GM13977 (cell line): ENCODE results near the gene IL22RA1.

Experiments used
- DNase-seq: peaks from one replicate; pipeline ENCODE4 v3.0.0; 2012; ENCODE audit warnings: low spot score
- in situ Hi-C: fragments of 300-500 bp; cut with MboI; formaldehyde crosslinking; loops from one replicate; pipeline ENCODE4 v1.12.0; 2022; ENCODE audit warnings: low sequenced_read_pairs, low pct_unique_long_range_greater_than_20kb, mixed read lengths, inconsistent platforms; ENCODE audit not compliant: unreplicated experiment
- TF ChIP-seq, protein P1 (sequence below): IDR thresholded peaks from 2 replicates; pipeline ENCODE4 v1.5.1; 2012; ENCODE audit warnings: mild to moderate bottlenecking, control low read depth; ENCODE audit not compliant: insufficient read depth; ENCODE audit errors: extremely low read depth, missing control alignments

The IL22RA1 gene

DNA sequence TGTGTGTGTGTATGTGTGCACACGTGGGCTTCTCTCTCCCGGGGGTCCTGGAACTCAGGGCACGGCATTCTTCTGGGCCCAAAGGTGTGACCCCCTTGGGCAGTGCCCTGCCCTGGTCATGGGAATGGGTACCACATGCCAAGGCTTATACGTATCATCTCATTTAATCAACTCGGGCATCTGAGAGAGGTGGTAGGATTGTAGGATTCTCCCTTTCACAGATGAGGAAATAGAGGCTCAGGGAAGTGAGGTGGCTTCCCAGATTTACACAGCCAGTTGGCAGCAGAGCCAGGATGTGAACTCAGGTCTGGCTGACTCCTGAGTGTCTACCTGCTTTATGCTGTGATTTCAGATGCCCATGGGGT is 46.2 kb downstream of the IL22RA1 start:
- no peak for DNase-seq
- in situ Hi-C loops, result no loop called here
- TF ChIP-seq, protein P1, sequence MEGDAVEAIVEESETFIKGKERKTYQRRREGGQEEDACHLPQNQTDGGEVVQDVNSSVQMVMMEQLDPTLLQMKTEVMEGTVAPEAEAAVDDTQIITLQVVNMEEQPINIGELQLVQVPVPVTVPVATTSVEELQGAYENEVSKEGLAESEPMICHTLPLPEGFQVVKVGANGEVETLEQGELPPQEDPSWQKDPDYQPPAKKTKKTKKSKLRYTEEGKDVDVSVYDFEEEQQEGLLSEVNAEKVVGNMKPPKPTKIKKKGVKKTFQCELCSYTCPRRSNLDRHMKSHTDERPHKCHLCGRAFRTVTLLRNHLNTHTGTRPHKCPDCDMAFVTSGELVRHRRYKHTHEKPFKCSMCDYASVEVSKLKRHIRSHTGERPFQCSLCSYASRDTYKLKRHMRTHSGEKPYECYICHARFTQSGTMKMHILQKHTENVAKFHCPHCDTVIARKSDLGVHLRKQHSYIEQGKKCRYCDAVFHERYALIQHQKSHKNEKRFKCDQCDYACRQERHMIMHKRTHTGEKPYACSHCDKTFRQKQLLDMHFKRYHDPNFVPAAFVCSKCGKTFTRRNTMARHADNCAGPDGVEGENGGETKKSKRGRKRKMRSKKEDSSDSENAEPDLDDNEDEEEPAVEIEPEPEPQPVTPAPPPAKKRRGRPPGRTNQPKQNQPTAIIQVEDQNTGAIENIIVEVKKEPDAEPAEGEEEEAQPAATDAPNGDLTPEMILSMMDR, result no peak

DNA sequence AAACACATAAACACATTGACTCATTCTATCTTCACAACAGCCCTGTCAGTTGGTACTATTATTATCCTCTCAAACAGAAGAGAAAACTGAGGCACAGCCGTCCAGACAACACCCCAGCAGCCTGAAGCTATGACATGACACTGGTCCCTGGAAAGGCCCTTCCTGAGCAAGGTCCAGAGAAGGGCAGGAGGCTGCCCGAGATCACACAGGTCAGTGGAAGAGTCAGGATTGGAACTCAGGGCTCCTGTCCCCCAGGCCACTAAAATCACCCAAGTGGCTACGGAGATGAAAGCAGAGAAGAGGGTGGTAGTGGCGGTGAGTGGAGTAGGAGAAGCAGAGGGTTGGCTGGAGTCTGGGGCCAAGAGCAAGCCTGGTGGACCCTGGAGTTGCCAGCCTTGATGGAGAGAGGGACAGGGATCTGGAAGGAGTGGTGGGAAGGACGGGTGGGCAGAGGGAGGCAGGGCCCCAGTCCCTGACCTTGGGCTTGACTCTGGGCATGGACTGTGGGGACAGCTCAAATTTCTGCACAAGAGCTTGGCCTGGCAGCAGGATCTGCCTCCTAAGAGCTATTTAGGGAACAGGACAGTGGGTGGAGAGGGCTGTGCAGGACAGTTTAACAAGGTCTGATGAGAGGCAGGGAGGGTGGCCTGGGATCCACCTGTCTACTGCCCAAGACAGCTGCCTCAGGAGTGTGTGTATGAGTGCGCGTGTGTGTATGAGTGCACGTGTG is 46.8 kb downstream of the IL22RA1 start:
- TF ChIP-seq, protein P1, result no peak
- in situ Hi-C loops, result no loop called here
- no peak for DNase-seq

DNA sequence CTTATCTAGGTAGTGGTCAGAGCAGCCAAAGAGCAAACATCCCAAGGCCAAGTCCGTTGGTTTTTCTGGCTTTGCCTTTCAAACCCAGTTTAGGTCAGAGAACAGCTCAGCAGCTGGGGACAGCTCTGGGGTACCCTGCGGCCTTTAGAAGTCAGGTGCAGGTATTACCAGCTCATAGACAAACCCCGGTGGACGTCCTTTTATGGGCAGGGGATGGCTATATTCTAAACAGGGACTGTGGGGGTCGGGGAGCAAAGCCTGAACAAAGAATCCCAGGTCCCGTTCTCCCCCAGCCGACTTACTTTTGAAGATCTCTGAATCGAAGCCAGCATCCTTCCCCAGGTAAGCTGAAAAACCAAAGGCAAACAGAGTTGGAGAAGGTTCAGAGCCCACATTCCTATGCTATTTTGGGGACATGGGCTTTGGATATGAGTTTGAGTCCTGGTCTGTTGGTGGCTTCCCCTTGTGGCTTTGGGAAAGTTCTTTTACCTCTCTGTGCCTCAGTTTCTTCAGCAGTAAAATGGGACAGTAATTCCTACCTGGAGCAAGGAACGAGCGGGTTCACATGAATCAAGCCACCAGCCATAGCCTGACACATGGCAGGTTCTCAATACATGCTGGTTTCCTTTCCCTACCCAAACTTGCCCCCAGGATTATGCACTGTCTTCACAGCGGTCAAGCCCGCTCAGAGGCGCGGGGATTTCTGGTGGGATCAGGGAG is 47.6 kb downstream of the IL22RA1 start:
- DNase-seq, result no peak

DNA sequence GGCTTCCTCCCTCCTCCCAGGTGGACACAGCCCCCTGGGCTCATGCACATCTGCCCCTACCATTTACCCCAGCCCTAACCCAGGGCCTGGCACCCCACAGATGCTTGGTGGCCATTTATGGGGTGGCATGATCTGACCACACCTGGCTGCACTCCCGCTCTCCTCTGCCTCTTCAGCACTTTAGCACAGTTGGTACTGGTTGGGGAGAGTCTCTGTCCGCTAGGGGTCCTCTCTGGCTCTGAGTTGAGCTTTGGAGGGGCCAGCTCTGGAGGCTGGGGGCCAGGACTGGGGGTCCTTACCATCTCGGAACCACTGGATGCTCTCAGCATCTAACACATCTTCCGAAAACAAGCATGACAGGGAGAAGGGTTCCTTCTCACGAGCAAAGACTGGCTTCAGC is 48.4 kb downstream of the IL22RA1 start:
- in situ Hi-C loops, result no loop called here
- no peak for DNase-seq
- TF ChIP-seq, protein P1, result no peak

More for the DNA sequence above, 47.6 kb downstream of the IL22RA1 start:
- TF ChIP-seq, protein P1, result no peak
- in situ Hi-C loops, result no loop called here

DNA sequence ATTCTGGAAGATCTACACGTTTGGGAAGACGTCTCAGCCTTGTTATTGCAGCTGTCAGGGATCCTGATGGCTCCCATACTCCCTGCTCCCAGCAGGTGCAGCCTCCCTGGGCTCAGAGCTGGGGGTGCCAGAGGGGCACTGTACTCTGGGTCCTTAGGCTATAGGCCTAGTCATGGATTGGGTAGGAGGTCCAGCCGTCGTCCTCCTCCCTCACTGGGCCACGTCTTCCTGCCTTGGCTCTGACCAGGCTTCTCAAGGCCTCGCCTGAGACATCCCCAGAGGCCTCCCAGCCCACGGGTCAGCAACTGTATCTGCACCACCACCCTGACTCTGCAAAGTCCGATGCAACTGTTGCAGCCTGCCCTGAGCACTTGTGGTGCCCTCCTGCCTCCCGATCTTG is 49.2 kb downstream of the IL22RA1 start:
- in situ Hi-C loops, result no loop called here

DNA sequence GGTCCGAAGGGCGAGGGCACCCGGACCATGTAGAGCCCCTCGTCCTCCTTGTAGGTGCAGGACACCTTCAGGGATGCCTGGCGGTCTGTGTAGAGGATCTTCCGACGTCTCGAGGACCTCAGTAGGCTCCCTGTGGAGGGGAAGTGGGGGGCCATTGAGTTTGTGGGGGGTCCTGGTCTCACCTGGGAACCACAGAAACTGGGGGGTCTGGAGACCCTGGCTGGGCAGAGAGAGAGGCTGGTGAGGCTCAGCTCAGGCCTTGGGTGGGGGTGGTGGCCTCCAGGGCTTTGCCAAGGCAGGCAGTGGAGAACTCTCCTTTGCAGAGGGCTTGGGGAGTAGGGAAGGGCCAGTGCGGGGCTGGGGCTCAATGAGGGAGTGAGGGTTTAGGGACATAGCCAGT is 50.0 kb downstream of the IL22RA1 start:
- TF ChIP-seq, protein P1, result no peak
- in situ Hi-C loops, result no loop called here

More for the DNA sequence above, 49.2 kb downstream of the IL22RA1 start:
- TF ChIP-seq, protein P1, result no peak
- DNase-seq, result no peak

More for the DNA sequence above, 50.0 kb downstream of the IL22RA1 start:
- no peak for DNase-seq
